Liver (tissue), 9 donors: ENCODE results near the gene TH. TPM values are rescaled to one million over a fixed set of nuclear protein-coding genes. Genes with fewer than 3 reads are reported as not detected.

Experiments
- DNase-seq: peaks from one replicate; pipeline ENCODE4 v3.0.0-alpha.2; 2017; ENCODE audit warnings: low spot score
- H3K27ac ChIP-seq, 2 donors: one replicate each; pipeline ENCODE4 v1.7.0; 2013; ENCODE audit warnings: inconsistent platforms in 2 of 2, low read length in 2 of 2, control low read depth in 1 of 2, low read depth in 1 of 2, mild to moderate bottlenecking in 1 of 2
- H3K27me3 ChIP-seq, 4 donors: one replicate each; pipeline versions ENCODE4 v1.6.1 to v1.7.0; 2013; ENCODE audit warnings: low read length in 3 of 4, inconsistent platforms in 1 of 4, mild to moderate bottlenecking in 1 of 4, moderate library complexity in 1 of 4; ENCODE audit not compliant: control insufficient read depth in 4 of 4, insufficient read depth in 4 of 4
- H3K36me3 ChIP-seq, 4 donors: one replicate each; pipeline versions ENCODE4 v1.6.1 to v1.7.0; 2013; ENCODE audit warnings: low read length in 3 of 4, mild to moderate bottlenecking in 3 of 4, low read depth in 1 of 4, moderate library complexity in 1 of 4; ENCODE audit not compliant: control insufficient read depth in 4 of 4, insufficient read depth in 3 of 4
- H3K4me1 ChIP-seq, 4 donors: one replicate each; pipeline versions ENCODE4 v1.6.1 to v1.7.0; 2013; ENCODE audit warnings: low read length in 3 of 4, mild to moderate bottlenecking in 3 of 4, moderate library complexity in 1 of 4; ENCODE audit not compliant: control insufficient read depth in 4 of 4, insufficient read depth in 4 of 4
- H3K4me3 ChIP-seq, 3 donors: one replicate each; pipeline versions ENCODE4 v1.6.1 to v1.7.0; 2013; ENCODE audit warnings: low read length in 3 of 3, control low read depth in 1 of 3, low read depth in 1 of 3, mild to moderate bottlenecking in 1 of 3
- H3K9ac ChIP-seq, 2 donors: one replicate each; pipeline ENCODE4 v1.7.0; 2013; ENCODE audit warnings: low read length in 2 of 2, mild to moderate bottlenecking in 2 of 2, moderate library complexity in 2 of 2, control low read depth in 1 of 2, low read depth in 1 of 2
- H3K9me3 ChIP-seq, 4 donors: one replicate each; pipeline versions ENCODE4 v1.6.1 to v1.7.0; 2013; ENCODE audit warnings: low read length in 3 of 4; ENCODE audit not compliant: control insufficient read depth in 4 of 4
- EGR1 ChIP-seq, 2 donors: IDR thresholded peaks; 2 replicates each; pipeline ENCODE4 v1.6.1; 2016 to 2018; ENCODE audit warnings: antibody characterized with exemption in 2 of 2, low read depth in 2 of 2
- FOXA1 ChIP-seq: IDR thresholded peaks from 2 replicates; pipeline ENCODE4 v1.6.1; 2016; ENCODE audit warnings: antibody characterized with exemption
- FOXA2 ChIP-seq: IDR thresholded peaks from 2 replicates; pipeline ENCODE4 v1.6.1; 2016; ENCODE audit warnings: antibody characterized with exemption
- GABPA ChIP-seq, 2 donors: IDR thresholded peaks in 1 of 2; conservative IDR thresholded peaks in 1 of 2; 2 replicates each; pipeline ENCODE4 v1.6.1; 2016; ENCODE audit warnings: antibody characterized with exemption in 2 of 2, mild to moderate bottlenecking in 1 of 2, moderate library complexity in 1 of 2
- HNF4A ChIP-seq, 2 donors: conservative IDR thresholded peaks; 2 replicates each; pipeline ENCODE4 v1.6.1; 2016; ENCODE audit warnings: antibody characterized with exemption in 2 of 2, mild to moderate bottlenecking in 2 of 2
- HNF4G ChIP-seq: IDR thresholded peaks from 2 replicates; pipeline ENCODE4 v1.6.1; 2016; ENCODE audit warnings: antibody characterized with exemption
- JUND ChIP-seq, 2 donors: IDR thresholded peaks; 2 replicates each; pipeline ENCODE4 v1.6.1; 2016; ENCODE audit warnings: antibody characterized with exemption in 2 of 2
- NR2F2 ChIP-seq: IDR thresholded peaks from 2 replicates; pipeline ENCODE4 v1.6.1; 2016; ENCODE audit warnings: antibody characterized with exemption
- RAD21 ChIP-seq, 2 donors: IDR thresholded peaks; 2 replicates each; pipeline ENCODE4 v1.6.1; 2016; ENCODE audit warnings: antibody characterized with exemption in 2 of 2, mild to moderate bottlenecking in 2 of 2
- RXRA ChIP-seq, 2 donors: IDR thresholded peaks; 2 replicates each; pipeline ENCODE4 v1.6.1; 2017 to 2018; ENCODE audit warnings: antibody characterized with exemption in 2 of 2, mild to moderate bottlenecking in 1 of 2
- SP1 ChIP-seq: IDR thresholded peaks from 2 replicates; pipeline ENCODE4 v1.6.1; 2018; ENCODE audit warnings: antibody characterized with exemption, mild to moderate bottlenecking
- TAF1 ChIP-seq: conservative IDR thresholded peaks from 2 replicates; pipeline ENCODE4 v1.6.1; 2016; ENCODE audit warnings: antibody characterized with exemption, mild to moderate bottlenecking
- YY1 ChIP-seq: IDR thresholded peaks from 2 replicates; pipeline ENCODE4 v1.6.1; 2016; ENCODE audit warnings: antibody characterized with exemption, mild to moderate bottlenecking
- WGBS: extraction: QIAGEN DNeasy Blood & Tissue Kit; methylation state at CpG from one replicate; pipeline ENCODE4 v1.1.7; 2013; 5-methylcytosine and 5-hydroxymethylcytosine counted together
- polyA plus RNA-seq, 2 donors: library from polyadenylated mRNA; stranded (reverse) in 1 of 2; unstranded in 1 of 2; fragments of 200-250 nt in 1 of 2; fragments of >200 nt in 1 of 2; fragmentation: Nextera tagmentation in 1 of 2; extraction: Ambion mirVana in 1 of 2; gene quantifications; one replicate each; pipeline versions ENCODE4 v1.2.1 to v1.2.3, GENCODE V29; 2013 to 2015
- total RNA-seq, 2 donors: library from RNA; depleted of rRNA; stranded (reverse); fragments of >200 nt; gene quantifications; one replicate each; pipeline ENCODE4 v1.2.3, GENCODE V29; 2014
- TF ChIP-seq, protein P1 (sequence below): fragments of 150-350 bp; IDR thresholded peaks from 2 replicates; pipeline ENCODE4 v1.5.1; 2017; ENCODE audit warnings: improper control_type of control experiment, low read depth, low read length; ENCODE audit not compliant: missing input control
- TF ChIP-seq, protein P2 (sequence below): IDR thresholded peaks from 2 replicates; pipeline ENCODE4 v1.6.1; 2016; ENCODE audit warnings: antibody characterized with exemption
- TF ChIP-seq, protein P3 (sequence below): IDR thresholded peaks from 2 replicates; pipeline ENCODE4 v1.6.1; 2016; ENCODE audit warnings: antibody characterized with exemption
- TF ChIP-seq, protein P4 (sequence below): IDR thresholded peaks from 2 replicates; pipeline ENCODE4 v1.6.1; 2016; ENCODE audit warnings: antibody characterized with exemption
- TF ChIP-seq, protein P5 (sequence below): IDR thresholded peaks from 2 replicates; pipeline ENCODE4 v1.6.1; 2016; ENCODE audit warnings: antibody characterized with exemption, mild to moderate bottlenecking
- donor health status: healthy.
- donor health status: healthy.
- donor health status: healthy.
- donor health status: healthy.
- donor health status: healthy.

Gene TH
- total and polyA plus RNA-seq, 4 donors = 0.13 to 0.24 TPM; not detected in 2

DNA sequence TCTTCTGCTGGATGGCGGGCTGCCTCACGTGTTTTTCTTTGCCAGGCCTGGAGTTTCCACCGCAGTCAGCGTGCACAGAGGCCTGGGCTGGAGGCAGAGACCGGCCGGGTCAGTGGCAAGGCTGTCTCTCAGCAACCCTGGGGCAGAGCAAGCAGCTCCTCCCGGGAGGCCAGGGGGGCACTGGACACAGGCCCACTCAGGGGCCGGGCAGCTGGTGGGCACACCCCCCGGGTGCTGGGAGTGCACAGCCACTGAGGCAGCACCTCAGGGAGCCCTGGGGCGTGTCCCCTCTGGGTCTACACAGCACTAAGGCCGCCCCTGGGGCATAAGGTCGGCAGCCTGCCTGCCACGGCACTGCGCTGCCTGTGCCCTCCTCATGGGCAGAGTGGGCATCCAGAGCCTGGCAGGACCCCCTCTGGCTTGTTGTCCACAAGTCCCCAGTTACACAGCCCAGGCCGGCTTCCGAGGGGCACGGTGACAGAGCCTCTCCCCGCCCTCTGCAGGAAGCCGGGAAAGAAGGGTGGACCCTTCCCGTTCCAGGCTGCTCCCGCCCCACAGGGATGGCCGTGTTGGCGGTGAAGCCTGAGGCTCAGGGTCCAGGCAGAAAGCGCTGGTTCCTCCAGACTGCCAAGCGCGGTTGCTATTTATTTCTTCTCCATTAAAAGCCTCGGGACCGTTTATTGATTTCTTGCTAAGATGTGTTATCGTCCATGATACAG is 18.5 kb upstream of the TH start (continued):
- TF ChIP-seq, protein P1, sequence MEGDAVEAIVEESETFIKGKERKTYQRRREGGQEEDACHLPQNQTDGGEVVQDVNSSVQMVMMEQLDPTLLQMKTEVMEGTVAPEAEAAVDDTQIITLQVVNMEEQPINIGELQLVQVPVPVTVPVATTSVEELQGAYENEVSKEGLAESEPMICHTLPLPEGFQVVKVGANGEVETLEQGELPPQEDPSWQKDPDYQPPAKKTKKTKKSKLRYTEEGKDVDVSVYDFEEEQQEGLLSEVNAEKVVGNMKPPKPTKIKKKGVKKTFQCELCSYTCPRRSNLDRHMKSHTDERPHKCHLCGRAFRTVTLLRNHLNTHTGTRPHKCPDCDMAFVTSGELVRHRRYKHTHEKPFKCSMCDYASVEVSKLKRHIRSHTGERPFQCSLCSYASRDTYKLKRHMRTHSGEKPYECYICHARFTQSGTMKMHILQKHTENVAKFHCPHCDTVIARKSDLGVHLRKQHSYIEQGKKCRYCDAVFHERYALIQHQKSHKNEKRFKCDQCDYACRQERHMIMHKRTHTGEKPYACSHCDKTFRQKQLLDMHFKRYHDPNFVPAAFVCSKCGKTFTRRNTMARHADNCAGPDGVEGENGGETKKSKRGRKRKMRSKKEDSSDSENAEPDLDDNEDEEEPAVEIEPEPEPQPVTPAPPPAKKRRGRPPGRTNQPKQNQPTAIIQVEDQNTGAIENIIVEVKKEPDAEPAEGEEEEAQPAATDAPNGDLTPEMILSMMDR = no peak
- TF ChIP-seq FOXA2 (no peak), RAD21 (IDR thresholded peaks at IDR 0.05) (no peak), SP1 (no peak)
- TF ChIP-seq, protein P2, sequence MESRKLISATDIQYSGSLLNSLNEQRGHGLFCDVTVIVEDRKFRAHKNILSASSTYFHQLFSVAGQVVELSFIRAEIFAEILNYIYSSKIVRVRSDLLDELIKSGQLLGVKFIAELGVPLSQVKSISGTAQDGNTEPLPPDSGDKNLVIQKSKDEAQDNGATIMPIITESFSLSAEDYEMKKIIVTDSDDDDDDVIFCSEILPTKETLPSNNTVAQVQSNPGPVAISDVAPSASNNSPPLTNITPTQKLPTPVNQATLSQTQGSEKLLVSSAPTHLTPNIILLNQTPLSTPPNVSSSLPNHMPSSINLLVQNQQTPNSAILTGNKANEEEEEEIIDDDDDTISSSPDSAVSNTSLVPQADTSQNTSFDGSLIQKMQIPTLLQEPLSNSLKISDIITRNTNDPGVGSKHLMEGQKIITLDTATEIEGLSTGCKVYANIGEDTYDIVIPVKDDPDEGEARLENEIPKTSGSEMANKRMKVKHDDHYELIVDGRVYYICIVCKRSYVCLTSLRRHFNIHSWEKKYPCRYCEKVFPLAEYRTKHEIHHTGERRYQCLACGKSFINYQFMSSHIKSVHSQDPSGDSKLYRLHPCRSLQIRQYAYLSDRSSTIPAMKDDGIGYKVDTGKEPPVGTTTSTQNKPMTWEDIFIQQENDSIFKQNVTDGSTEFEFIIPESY = no peak

DNA sequence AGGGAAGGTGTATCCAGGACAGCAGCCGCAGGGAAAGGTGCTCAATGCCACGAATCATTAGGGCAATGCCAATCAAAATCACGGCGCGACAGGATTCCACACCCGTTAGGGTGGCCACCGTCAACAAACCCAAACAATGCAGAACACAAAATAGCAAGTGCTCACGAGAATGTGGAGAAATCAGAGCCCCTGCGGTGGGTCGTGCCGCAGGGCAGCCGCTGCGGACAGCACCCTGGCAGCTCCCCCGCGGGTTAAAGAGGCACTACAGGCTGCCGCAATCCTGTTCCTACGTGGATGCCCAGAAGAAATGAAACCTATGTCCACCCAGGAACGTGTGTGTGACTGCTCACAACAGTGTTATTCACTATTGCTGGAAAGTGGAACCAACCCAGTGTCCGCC is 17.1 kb upstream of the TH start:
- Histone ChIP-seq H3K9ac (no peak overlapping the region), H3K27ac (no peak overlapping the region), H3K9me3 (no peaks in the 10 kb centered on the region), H3K27me3 (peaks cover 0 to 5% (median 3%) of the 10 kb centered on the region in 4 donors), H3K4me1 (no peaks in the 10 kb centered on the region), H3K36me3 (no peaks in the 10 kb centered on the region), H3K4me3 (no peak overlapping the region)
- 83% methylated on average over 19 of the region's 19 CpGs for WGBS
- DNase-seq = no peak
- no peak for TF ChIP-seq HNF4G
- no peak for TF ChIP-seq NR2F2
- no peak for TF ChIP-seq RAD21 (IDR thresholded peaks at IDR 0.05)
- no peak for TF ChIP-seq YY1
- TF ChIP-seq SP1 = no peak
- TF ChIP-seq EGR1 (IDR thresholded peaks at IDR 0.05; ENCODE audit: low read depth in 2 of 2) = no peak
- TF ChIP-seq HNF4A (conservative IDR thresholded peaks at IDR 0.05) = no peak
- TF ChIP-seq FOXA2 = no peak
- TF ChIP-seq, protein P3, sequence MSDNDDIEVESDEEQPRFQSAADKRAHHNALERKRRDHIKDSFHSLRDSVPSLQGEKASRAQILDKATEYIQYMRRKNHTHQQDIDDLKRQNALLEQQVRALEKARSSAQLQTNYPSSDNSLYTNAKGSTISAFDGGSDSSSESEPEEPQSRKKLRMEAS = no peak

DNA sequence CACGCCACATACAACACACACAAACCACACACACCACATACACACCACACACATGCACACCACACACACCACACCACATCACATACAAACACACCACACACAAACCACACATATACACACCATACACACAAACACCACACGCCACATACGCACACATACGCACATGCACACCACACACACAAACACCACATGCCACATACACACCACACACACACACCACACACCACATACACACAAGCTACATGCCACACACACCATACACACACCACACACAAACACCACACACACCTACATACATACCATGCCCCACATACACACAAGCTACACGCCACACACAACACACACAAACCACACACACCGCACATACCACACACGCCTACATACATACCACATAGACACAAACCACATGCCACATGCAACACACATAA is 15.7 kb upstream of the TH start:
- DNase-seq = no peak
- Histone ChIP-seq H3K4me1 (no peaks in the 10 kb centered on the region), H3K9me3 (no peaks in the 10 kb centered on the region), H3K27ac (no peak overlapping the region), H3K9ac (no peak overlapping the region), H3K27me3 (peaks cover 0 to 5% (median 3%) of the 10 kb centered on the region in 4 donors), H3K4me3 (no peak overlapping the region), H3K36me3 (no peaks in the 10 kb centered on the region)
- 89% methylated on average over 7 of the region's 7 CpGs for WGBS
- TF ChIP-seq, protein P1 = no peak
- TF ChIP-seq FOXA2 (no peak), FOXA1 (no peak), EGR1 (IDR thresholded peaks at IDR 0.05; ENCODE audit: low read depth in 2 of 2) (no peak), TAF1 (no peak), YY1 (no peak), HNF4A (conservative IDR thresholded peaks at IDR 0.05) (no peak), SP1 (no peak), GABPA (IDR thresholded peaks at IDR 0.05 in 1 of 2, conservative IDR thresholded peaks at IDR 0.05 in 1 of 2) (no peak), HNF4G (no peak), RXRA (IDR thresholded peaks at IDR 0.05) (no peak), RAD21 (IDR thresholded peaks at IDR 0.05) (no peak), JUND (IDR thresholded peaks at IDR 0.05) (no peak)
- TF ChIP-seq, protein P4, sequence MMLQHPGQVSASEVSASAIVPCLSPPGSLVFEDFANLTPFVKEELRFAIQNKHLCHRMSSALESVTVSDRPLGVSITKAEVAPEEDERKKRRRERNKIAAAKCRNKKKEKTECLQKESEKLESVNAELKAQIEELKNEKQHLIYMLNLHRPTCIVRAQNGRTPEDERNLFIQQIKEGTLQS = no peak
- TF ChIP-seq, protein P3 = no peak
- TF ChIP-seq, protein P5, sequence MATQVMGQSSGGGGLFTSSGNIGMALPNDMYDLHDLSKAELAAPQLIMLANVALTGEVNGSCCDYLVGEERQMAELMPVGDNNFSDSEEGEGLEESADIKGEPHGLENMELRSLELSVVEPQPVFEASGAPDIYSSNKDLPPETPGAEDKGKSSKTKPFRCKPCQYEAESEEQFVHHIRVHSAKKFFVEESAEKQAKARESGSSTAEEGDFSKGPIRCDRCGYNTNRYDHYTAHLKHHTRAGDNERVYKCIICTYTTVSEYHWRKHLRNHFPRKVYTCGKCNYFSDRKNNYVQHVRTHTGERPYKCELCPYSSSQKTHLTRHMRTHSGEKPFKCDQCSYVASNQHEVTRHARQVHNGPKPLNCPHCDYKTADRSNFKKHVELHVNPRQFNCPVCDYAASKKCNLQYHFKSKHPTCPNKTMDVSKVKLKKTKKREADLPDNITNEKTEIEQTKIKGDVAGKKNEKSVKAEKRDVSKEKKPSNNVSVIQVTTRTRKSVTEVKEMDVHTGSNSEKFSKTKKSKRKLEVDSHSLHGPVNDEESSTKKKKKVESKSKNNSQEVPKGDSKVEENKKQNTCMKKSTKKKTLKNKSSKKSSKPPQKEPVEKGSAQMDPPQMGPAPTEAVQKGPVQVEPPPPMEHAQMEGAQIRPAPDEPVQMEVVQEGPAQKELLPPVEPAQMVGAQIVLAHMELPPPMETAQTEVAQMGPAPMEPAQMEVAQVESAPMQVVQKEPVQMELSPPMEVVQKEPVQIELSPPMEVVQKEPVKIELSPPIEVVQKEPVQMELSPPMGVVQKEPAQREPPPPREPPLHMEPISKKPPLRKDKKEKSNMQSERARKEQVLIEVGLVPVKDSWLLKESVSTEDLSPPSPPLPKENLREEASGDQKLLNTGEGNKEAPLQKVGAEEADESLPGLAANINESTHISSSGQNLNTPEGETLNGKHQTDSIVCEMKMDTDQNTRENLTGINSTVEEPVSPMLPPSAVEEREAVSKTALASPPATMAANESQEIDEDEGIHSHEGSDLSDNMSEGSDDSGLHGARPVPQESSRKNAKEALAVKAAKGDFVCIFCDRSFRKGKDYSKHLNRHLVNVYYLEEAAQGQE = no peak
